GM21619 (cell line): ENCODE measurements around the gene ARHGAP15.

ENCODE experiments used
- ATAC-seq: cut with Tn5 transposase; IDR thresholded peaks from one replicate; pipeline ENCODE4 v1.9.1; 2021; ENCODE audit not compliant: unreplicated experiment

Gene ARHGAP15

DNA sequence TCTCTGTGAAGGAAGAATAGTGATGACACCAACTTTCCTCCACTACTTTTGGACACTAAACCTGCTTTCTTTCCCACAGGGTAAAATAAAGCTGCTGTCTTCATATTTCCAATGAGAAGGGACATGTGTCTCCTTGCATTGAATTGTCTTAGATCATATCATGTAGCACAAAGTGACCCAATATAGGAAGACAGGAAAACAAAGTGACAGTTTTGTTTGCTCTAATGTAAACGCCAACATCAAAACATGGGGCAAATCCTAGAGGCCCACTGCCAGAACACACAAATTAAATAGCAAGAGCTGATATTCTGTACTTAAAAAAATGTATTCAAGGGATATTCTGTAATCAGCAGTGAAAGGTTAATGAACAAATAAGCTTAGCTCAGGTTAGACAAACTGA is 36.1 kb downstream of the ARHGAP15 start:
- ATAC-seq: no peak

DNA sequence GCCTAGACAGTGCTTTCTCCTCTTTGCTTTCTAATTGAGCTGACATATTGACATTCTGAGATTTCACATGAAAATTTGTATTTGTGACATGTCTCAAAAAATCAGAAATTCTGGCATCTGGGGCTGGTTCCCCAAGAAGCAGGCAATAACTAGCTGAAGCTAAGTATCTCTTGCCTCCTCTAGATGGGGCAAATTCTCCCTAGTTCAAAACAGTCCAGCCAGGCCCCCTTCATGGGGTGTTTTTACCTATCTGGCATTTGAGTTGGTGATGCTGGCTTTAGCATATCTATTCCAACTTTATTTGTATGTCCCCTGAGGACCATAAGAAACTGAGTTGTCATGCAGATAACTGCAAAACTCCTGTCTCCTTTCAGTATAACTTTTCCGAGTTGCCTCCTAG is 39.9 kb downstream of the ARHGAP15 start:
- no peak for ATAC-seq

DNA sequence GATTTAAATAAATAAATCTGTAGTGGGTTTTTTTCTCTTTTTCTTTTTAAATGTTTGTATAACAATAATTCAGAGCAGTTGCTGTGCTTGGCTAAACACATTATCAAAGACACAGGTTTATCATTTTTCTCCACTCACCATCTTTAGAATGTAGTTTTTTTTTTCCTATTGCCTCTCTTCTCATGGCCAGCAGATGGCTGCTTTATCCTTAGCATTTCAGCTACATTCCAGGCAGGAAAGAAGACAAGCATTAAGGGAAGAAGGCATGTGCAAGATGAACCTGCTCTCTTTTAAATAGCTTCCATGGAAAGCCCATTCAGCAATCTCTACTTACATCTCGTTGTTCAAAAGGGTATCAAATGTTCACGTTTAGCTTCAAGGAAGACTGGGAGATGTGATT is 42.6 kb downstream of the ARHGAP15 start:
- no peak for ATAC-seq

DNA sequence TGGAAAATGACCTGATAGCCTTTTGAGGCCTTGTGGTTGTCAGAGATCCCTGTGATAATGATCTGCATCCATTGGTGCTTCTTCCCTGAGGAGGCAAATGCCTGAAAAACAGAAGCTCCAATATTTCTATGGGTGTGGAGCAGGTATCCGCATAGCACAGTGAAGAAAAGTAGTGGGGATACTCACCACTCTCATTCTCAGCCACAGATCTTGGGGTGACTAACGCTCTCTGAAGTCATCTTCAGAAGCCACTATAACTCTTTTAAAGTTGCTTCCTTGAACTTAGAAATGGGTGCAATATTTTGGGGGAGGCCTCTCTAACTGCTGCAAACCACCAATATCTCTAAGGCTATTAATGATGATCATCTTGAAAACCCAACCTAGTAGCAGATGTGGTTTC is 46.2 kb downstream of the ARHGAP15 start:
- no peak for ATAC-seq

DNA sequence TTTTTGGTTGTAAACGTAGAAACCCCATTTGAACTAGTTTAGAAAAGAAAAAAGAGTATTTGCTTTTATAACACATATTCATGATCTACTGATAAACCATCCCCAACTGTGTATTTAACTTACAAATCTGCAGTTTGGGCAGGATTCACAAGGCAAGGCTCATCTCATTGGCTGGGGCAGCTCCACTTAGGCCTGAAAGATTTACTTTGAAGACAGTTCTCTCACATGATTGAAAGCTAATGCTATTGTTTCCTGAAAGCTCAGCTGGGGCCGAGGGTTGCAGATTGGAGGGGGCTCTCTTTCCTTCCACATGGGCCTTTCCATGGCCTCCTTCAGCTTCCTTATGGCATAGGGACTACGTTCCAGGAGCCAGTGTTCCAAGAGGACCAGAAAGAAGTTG is 47.4 kb downstream of the ARHGAP15 start:
- ATAC-seq: peak; percentile 26

DNA sequence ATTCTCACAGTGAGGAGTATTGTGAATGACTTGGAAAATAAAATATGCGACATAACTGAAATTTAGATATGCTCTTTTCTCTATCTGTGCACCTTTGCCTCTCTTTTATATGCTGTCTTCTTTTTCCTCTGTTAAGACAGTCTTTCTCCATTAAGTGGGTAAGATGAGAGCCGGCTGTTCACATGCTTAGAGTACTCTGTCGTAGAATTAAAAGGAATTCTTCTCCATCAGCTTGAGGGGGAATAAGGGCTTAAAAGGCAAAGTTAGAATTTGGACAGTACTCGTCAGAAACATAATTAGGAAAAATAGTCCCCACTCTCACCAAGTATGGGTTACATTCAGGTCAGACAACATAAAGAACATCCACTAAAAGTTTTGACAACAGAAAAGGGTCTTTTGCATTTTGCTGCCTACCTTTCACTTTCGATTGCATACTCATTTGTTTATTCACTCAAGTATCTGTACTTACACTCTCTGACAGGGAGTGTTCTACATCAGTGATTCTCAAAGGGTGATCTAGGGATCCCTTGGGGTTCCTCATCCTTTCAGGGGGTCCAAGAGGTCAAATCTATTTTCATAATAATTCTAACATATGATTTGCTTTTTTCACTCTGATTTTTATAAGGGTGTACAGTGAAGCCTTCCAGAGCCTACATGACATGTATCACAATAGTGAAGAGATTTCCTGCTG is 48.0 kb downstream of the ARHGAP15 start:
- peak; percentile 97 for ATAC-seq

DNA sequence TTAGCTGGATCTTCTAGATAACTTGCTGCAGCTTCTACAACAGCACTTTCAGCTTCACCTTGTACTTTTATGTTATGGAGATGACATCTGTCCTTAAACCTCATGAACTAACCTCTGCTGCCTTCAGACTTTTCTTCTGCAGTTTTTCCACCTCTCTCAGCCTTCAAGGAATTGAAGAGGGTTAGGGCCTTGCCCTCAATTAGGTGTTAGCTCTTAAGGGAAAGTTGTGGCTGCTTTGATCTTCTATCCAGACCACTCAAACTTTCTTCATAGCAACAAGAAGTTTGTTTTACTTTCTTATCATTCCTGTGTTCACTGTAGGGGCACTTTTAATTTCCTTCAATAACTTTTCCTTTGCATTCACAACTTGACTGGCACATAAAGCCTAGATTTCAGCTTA is 52.3 kb downstream of the ARHGAP15 start:
- no peak for ATAC-seq

DNA sequence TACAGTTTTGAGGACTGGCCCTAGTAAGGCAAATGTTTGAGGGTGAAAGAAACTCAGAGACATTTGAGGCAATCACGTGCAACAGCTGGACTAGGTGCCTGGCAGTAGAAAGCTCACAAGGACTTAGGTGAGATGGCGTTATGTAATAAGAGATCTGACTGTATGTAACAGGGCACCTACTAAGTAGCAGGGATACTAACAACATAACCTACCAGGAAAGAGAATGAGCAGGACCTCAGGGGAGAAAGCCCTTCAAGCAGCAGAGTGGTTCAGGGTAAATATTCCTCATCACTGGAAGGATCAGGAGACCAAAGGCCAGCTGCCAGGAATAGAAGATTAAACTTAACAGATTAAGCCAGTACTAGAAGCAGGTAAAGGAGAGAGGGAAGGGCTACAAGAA is 53.4 kb downstream of the ARHGAP15 start:
- ATAC-seq: no peak

DNA sequence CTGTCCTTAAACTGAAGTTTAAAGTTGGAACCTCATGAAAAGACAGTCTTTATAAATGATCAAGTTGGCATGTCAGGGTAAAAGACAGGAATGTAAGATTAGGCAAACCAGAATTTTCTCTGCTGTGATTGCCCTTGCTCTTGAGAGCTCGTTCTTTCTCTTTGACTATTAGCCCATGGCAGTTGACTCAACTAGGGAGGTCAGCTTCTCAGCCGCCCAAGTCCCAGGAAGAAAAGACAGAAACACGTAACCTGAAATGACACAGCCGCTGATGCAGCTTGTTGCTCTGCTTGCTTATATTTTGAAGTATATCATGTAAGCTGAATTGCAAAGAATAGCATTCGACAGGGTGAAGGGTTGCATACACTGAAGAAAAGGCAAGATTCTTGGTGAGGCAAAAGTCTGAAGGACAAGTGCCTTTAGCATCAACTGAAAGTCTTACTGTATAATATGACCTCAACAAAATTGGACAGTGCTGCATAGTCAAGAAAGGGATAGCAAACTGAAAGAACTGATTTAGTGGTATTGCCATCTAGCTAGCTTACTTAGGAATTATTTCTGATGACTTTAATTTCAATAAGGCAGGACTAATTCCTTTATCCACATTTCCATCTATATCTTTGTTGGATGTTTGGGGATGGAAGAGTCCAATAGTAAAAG is 54.7 kb downstream of the ARHGAP15 start:
- ATAC-seq: peak; percentile 90

DNA sequence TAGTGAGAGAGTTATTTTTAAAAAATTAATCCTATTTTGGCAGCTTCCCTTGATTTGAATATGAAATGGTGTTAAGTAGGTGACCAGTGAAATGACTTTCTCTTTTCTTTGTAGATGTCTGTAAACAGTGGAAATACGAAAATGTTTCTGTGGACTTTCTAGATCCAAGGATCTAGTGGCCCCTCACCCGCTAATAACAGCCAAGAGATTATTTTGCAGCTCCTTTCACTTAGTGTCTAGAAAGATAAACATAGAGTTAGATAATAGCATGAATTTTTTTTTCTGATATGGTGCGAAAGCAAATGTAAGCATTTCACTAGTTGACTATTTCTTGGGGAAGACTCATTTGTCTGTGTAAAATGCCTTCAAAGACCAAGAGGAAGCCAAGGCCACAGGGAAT is 57.7 kb downstream of the ARHGAP15 start:
- no peak for ATAC-seq

DNA sequence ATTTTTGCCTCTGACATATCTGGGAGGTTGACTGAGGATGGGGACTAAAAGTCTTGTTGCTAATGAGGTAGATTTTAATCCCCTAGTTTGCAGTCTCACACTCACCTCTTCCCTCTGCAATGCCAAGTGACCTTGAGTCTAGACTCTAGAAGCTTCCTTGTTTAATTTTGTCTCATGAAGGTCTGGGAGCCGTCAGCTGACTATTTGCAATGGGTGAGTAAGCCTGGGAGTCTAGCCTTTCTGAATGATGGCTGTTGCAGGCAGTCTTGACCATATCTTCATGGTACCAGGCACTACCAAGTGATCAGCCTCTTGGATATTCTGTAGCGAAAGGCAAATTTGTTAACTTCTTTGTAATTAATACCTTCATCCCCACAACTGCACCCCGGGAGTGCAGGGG is 61.2 kb downstream of the ARHGAP15 start:
- ATAC-seq: no peak

DNA sequence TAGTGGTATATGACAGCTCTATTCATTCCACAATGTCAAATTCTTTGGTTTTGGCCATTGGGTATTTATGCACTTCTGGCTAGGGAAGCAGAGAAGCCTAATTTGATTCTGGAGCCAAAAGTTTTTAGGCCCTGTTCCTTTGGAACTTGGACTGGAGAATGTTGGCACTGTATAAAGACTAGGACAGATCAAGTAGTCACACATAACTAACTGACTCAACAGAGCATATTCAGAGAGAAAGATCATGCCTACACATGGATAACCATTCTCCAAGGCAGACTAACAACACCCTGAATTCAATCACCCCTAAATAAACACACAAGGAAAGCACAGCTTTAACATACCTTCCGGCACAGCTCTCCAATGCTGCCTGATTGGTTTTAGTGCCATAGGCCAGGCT is 62.9 kb downstream of the ARHGAP15 start:
- no peak for ATAC-seq

DNA sequence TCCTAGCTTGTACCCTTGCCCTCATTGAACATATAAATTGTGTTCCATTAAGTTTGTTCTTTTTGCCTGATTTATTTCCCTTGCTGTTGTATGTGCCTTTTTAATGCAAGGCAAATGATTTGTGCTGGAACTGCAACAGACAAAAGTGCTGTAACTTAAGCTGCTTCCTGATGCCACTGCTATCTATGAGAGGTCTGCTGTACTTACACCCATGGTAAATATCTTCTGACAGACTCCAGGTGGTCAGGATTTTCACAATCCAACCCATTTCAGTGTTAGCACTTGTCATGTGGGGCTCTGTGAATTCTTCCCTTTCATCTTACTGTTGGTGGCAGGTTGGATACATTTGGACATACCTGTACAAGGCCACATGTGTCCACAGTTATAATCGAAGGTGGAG is 63.5 kb downstream of the ARHGAP15 start:
- no peak for ATAC-seq

DNA sequence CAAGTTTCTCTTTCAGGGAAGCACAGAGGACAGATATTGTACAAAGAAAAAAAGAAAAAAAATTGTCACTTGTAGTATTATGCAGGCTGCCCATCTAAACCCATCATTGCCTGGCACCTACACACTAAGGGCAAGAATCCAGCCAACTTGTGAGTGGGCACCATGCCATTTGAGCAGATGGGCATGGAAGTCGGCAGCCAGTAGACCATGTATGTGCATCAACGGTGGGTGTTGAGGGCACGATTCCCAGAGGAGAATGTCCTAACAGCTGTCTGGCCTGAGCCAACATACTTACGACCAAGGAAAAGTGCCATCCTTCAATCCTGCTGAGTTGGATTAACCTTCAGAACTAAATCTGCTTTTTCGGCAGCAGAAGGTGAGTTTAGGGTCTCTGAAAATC is 63.9 kb downstream of the ARHGAP15 start:
- ATAC-seq: no peak

DNA sequence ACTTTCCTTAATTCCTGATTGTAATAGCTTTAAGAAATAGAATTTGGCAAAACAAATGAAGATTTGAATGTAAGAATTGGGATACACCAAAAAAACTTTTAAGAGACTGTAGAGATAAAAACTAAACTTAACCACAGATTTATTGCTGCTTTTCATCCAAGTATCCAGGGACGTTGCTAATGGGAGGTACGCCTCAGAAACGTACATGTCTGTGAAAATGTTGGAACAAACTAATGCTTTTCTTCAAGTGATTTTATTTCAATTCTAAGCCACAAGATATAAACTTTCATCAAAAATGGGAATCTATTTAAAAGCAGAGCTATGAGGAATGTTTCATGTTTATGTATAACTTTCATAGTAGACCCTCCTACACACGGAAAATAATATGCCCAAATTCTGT is 66.3 kb downstream of the ARHGAP15 start:
- no peak for ATAC-seq

DNA sequence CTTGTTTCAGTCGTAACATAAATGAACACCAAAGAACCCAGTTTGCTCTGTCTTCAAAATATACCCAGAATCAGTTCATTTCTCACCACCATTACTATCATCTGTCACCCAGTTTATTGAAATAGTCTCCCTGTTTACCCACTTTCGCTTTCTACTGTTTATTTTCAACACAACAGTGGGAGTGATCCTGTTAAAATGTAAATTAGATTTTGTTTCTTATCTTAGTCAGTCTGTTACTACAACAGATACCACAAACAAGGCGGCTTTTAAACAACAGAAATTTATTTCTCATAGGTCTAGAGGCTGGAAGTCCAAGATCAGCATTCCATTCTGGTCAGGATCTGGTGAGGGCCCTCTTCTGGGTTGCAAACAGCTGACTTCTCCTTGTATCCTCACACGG is 74.8 kb downstream of the ARHGAP15 start:
- no peak for ATAC-seq

DNA sequence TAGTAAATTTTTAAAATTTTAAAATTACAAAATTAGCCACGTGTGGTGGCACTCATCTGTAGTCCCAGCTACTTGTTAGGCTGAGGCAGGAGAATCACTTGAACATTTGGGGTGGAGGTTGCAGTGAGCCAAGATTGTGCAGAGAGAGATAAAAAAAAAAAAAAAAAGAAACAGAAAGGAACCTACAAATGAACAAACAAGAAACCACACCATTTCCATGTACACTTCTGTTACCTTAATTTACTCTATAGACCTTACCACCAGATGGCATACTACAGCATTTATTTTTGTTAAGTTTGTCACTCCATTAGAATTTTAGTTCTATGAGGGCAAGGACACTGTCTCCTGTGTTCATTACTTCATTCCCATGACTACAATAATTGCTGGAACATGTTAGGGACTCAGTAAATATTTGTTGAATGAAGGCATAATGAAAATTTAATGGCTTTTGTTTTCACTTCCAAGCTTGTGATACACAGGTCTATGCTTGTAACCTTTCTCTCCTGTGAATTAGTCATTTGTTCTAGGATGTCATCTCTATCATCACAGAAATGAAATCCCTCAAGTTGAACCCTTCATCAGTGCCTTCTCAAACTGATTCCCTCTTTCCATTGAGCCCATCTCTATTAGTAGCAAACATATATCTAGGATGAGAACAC is 76.0 kb downstream of the ARHGAP15 start:
- no peak for ATAC-seq

DNA sequence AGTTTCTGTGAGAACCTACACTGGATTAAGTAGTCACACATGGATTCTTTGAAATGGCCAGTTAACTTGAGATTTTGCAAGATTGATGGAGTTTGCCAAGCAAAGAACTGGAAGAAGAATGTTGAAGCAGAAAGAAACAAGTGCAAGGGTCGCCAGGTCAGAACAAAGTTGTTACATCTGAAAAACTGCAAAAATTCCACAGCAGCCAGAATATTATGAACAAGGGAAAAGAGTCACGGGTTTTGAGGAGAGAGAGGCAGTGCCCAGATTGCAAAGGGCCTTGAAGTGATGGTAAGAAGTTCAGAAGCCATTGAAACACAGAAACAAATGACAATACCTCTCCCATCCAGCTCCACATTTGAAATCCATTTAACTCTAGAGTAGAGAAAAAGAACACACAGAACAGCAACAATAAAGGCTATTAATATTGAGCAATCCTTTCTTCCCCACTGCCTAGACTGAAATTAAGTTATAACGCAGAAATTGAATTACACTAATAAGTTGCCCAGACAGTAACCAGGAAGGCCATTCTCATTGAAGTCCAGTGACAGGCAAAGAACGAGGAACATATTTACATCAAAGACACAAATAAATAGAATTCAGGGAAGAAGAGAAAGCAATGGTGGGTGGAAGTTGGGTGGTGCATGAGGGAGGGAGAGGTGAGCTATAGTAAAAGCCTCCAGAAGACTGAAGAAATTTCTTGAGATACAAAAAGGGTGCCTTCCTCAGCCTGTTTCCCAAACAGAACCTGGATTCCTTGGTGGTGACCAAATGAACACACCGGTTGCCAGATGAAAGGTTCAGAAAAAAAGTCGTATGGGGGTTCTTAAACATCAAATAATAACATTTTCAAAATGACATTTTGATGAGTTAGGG is 80.6 kb downstream of the ARHGAP15 start:
- ATAC-seq: no peak

DNA sequence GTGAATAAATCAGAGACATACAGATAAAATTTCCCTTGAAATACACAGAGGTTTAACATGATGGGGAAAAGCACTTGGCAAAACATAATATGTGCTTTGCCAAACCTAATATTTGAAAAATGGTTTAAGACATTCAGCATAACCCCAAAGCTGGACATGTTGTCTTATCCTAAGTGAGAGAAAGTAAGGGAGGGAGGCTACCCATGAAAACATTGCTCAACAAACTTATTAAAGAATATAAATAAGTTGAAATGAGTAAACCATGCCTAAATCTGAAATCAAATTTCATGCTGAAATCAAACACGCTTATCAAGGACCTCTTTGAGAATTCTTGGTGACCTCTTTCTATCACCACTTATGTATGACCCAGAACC is 81.2 kb downstream of the ARHGAP15 start:
- no peak for ATAC-seq

DNA sequence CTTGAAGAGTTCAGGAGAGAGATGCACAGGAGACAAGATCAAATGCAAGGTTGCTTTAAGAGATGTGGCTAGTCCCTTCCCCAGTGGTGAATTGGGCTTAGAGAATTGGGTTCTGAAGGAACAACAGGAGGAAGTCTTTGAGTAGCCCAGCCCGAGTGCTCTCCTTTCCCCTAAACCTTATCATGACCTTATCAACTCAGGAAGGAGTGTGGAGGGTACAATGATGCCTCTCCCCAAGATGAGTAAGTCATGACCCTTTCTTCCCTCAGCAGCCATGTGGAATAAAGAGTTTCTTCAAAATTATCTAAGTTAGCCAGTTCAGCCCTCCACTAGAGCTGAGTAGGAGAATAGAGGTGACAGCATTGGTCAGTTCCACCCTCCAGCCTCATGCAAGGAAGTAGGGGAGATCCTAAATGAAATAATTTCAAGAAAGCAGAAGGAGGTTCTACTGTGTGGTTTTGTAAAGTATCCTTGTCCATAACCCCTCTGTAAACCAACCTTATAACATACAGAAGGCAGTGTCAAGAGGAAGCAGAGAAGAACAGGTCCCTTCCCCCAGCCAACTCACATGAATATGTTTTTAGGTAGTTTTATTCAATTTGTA is 88.4 kb downstream of the ARHGAP15 start:
- no peak for ATAC-seq

DNA sequence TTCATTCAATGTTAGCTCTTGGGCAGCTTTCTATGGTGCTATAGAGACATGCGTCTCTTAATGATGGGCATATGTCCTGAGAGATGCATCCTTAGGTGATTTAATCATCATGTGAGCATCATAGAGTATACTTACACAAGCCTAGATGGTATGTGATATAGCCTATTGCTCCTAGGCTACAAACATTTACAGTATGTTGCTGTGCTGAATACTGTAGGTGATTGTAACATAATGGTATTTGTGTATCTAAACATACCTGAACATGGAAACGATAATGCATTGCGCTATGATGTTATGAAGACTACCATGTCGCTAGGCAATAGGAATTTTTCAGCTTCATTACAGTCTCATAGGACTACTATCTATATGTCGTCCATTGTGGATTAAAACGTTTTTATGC is 89.4 kb downstream of the ARHGAP15 start:
- ATAC-seq: no peak
